Measurements from ENCODE around the gene NPVF. TPM values are rescaled to one million over a fixed set of nuclear protein-coding genes. Genes with fewer than 3 reads are reported as not detected.

Gene NPVF
- not detected for total RNA-seq

GRCh38 chr7:25228386-25228785 is at the start of gene NPVF:
TSS of gene NPVF (minus strand) at chr7:25228486. CDS start at chr7:25228439, 47 bp downstream.
- ATAC-seq (no peak), DNase-seq (no peak)
- CTCF ChIA-PET, result interaction anchor here (0.7 to 0.9 kb wide), 2 partner anchors 11 to 49 kb away, joined by 3 read pairs; no protein-coding TSS in a partner anchor
- Mint-ChIP-seq H3K36me3 (ENCODE audit: low read depth) (no peaks in the 10 kb centered on the region), H3K27ac (no peak within 1 kb of the TSS), H3K4me1 (ENCODE audit: low read depth) (no peaks in the 10 kb centered on the region), H3K4me3 (no peak within 1 kb of the TSS), H3K27me3 (ENCODE audit: low read depth) (peaks cover 30% of the 10 kb centered on the region), H3K9me3 (ENCODE audit: insufficient read depth) (no peaks in the 10 kb centered on the region)
- POLR2A ChIA-PET, result no interaction called here

- CTCF ChIA-PET, result interaction anchor here (1.7 kb wide), 1 partner anchor 13 kb away, joined by 6 read pairs; no protein-coding TSS in a partner anchor
- no peaks in the 10 kb centered on the region for H3K4me1 Mint-ChIP-seq (ENCODE audit: low read depth)
These were observed 44.0 kb upstream of the NPVF start for GRCh38 chr7:25272265-25272664.

GRCh38 chr7:25263337-25263736 is 35.1 kb upstream of the NPVF start:
- Mint-ChIP-seq H3K4me3 (no peak overlapping the region), H3K36me3 (ENCODE audit: low read depth) (no peaks in the 10 kb centered on the region), H3K9me3 (ENCODE audit: insufficient read depth) (no peaks in the 10 kb centered on the region), H3K27ac (no peak overlapping the region), H3K4me1 (ENCODE audit: low read depth) (peaks cover 24% of the 10 kb centered on the region), H3K27me3 (ENCODE audit: low read depth) (peaks cover 9% of the 10 kb centered on the region)
- CTCF ChIA-PET, result interaction anchor here (1.1 kb wide), 1 partner anchor 302 kb away, joined by 3 read pairs; no protein-coding TSS in a partner anchor
- ATAC-seq (no peak), DNase-seq (no peak)
- POLR2A ChIA-PET, result no interaction called here

More at GRCh38 chr7:25272265-25272664, 44.0 kb upstream of the NPVF start:
- Mint-ChIP-seq H3K9me3 (ENCODE audit: insufficient read depth) (no peaks in the 10 kb centered on the region), H3K27ac (no peak overlapping the region), H3K27me3 (ENCODE audit: low read depth) (peaks cover 7% of the 10 kb centered on the region), H3K36me3 (ENCODE audit: low read depth) (no peaks in the 10 kb centered on the region), H3K4me3 (no peak overlapping the region)
- POLR2A ChIA-PET, result no interaction called here
- ATAC-seq (no peak), DNase-seq (no peak)

- H3K27me3 Mint-ChIP-seq (ENCODE audit: low read depth), result peaks cover 12% of the 10 kb centered on the region
These were observed 34.3 kb upstream of the NPVF start for GRCh38 chr7:25262586-25262985.

GRCh38 chr7:25261545-25262140 is 33.4 kb upstream of the NPVF start:
- CTCF ChIA-PET, result interaction anchor here (0.8 to 8.2 kb wide), 8 partner anchors 12 to 593 kb away, joined by 3 to 162 read pairs (median 10); no protein-coding TSS in a partner anchor
- peaks cover 12% of the 10 kb centered on the region for H3K27me3 Mint-ChIP-seq (ENCODE audit: low read depth)
- H3K4me1 Mint-ChIP-seq (ENCODE audit: low read depth), result peaks cover 24% of the 10 kb centered on the region
- peak overlapping the region; percentile 35 for H3K27ac Mint-ChIP-seq
- DNase-seq, result no peak
- peak overlapping the region; percentile 13 for H3K4me3 Mint-ChIP-seq
- ATAC-seq, result no peak
- no peaks in the 10 kb centered on the region for H3K36me3 Mint-ChIP-seq (ENCODE audit: low read depth)
- POLR2A ChIA-PET, result no interaction called here
- no peaks in the 10 kb centered on the region for H3K9me3 Mint-ChIP-seq (ENCODE audit: insufficient read depth)

More at GRCh38 chr7:25262586-25262985, 34.3 kb upstream of the NPVF start:
- H3K27ac Mint-ChIP-seq, result no peak overlapping the region
- CTCF ChIA-PET, result interaction anchor here (1.1 to 8.2 kb wide), 3 partner anchors 128 to 304 kb away, joined by 3 to 162 read pairs (median 92); no protein-coding TSS in a partner anchor
- DNase-seq (no peak), ATAC-seq (no peak)
- POLR2A ChIA-PET, result no interaction called here
- H3K36me3 Mint-ChIP-seq (ENCODE audit: low read depth), result no peaks in the 10 kb centered on the region
- H3K4me3 Mint-ChIP-seq, result no peak overlapping the region
- H3K4me1 Mint-ChIP-seq (ENCODE audit: low read depth), result peaks cover 24% of the 10 kb centered on the region
- H3K9me3 Mint-ChIP-seq (ENCODE audit: insufficient read depth), result no peaks in the 10 kb centered on the region

- peak overlapping the region; percentile 30 for H3K4me3 Mint-ChIP-seq
- CTCF ChIA-PET, result interaction anchor here (0.8 to 8.2 kb wide), 8 partner anchors 12 to 593 kb away, joined by 3 to 162 read pairs (median 10); no protein-coding TSS in a partner anchor
- H3K27me3 Mint-ChIP-seq (ENCODE audit: low read depth), result peaks cover 12% of the 10 kb centered on the region
- H3K36me3 Mint-ChIP-seq (ENCODE audit: low read depth), result no peaks in the 10 kb centered on the region
- POLR2A ChIA-PET, result no interaction called here
- peaks cover 24% of the 10 kb centered on the region for H3K4me1 Mint-ChIP-seq (ENCODE audit: low read depth)
- DNase-seq, result peak; percentile 49
- ATAC-seq, result peak; percentile 78
- H3K9me3 Mint-ChIP-seq (ENCODE audit: insufficient read depth), result no peaks in the 10 kb centered on the region
- peak overlapping the region; percentile 35 for H3K27ac Mint-ChIP-seq
These were observed 32.7 kb upstream of the NPVF start for GRCh38 chr7:25260862-25261494.

- Mint-ChIP-seq H3K4me1 (ENCODE audit: low read depth) (peaks cover 24% of the 10 kb centered on the region), H3K27me3 (ENCODE audit: low read depth) (peaks cover 12% of the 10 kb centered on the region), H3K9me3 (ENCODE audit: insufficient read depth) (no peaks in the 10 kb centered on the region), H3K4me3 (no peak overlapping the region), H3K27ac (no peak overlapping the region), H3K36me3 (ENCODE audit: low read depth) (no peaks in the 10 kb centered on the region)
- ATAC-seq (peak; percentile 84), DNase-seq (peak; percentile 80)
- POLR2A ChIA-PET, result no interaction called here
- CTCF ChIA-PET, result interaction anchor here (0.6 to 8.2 kb wide), 29 partner anchors 9 to 595 kb away, joined by 3 to 162 read pairs (median 4); no protein-coding TSS in a partner anchor
These were observed 31.4 kb upstream of the NPVF start for GRCh38 chr7:25259487-25260243.

GRCh38 chr7:25256333-25256819 is 28.1 kb upstream of the NPVF start:
- no peak overlapping the region for H3K27ac Mint-ChIP-seq
- CTCF ChIA-PET, result interaction anchor here (0.5 to 8.2 kb wide), 5 partner anchors 134 to 592 kb away, joined by 3 to 162 read pairs (median 3); no protein-coding TSS in a partner anchor

GRCh38 chr7:25255611-25256332 is 27.5 kb upstream of the NPVF start:
- peaks cover 5% of the 10 kb centered on the region for H3K27me3 Mint-ChIP-seq (ENCODE audit: low read depth)
- POLR2A ChIA-PET, result interaction anchor here (1.2 kb wide), 1 partner anchor 310 kb away, joined by 3 read pairs; no protein-coding TSS in a partner anchor
- H3K4me1 Mint-ChIP-seq (ENCODE audit: low read depth), result peaks cover 12% of the 10 kb centered on the region
- no peak overlapping the region for H3K27ac Mint-ChIP-seq
- CTCF ChIA-PET, result interaction anchor here (1.0 to 8.2 kb wide), 6 partner anchors 39 to 596 kb away, joined by 3 to 162 read pairs (median 3); no protein-coding TSS in a partner anchor
- H3K9me3 Mint-ChIP-seq (ENCODE audit: insufficient read depth), result no peaks in the 10 kb centered on the region
- H3K36me3 Mint-ChIP-seq (ENCODE audit: low read depth), result no peaks in the 10 kb centered on the region
- DNase-seq (no peak), ATAC-seq (no peak)
- no peak overlapping the region for H3K4me3 Mint-ChIP-seq

More at GRCh38 chr7:25256333-25256819, 28.1 kb upstream of the NPVF start:
- H3K27me3 Mint-ChIP-seq (ENCODE audit: low read depth), result peaks cover 5% of the 10 kb centered on the region
- no peak overlapping the region for H3K4me3 Mint-ChIP-seq
- H3K36me3 Mint-ChIP-seq (ENCODE audit: low read depth), result no peaks in the 10 kb centered on the region
- DNase-seq, result no peak
- ATAC-seq, result no peak
- peaks cover 18% of the 10 kb centered on the region for H3K4me1 Mint-ChIP-seq (ENCODE audit: low read depth)
- POLR2A ChIA-PET, result interaction anchor here (1.2 kb wide), 1 partner anchor 309 kb away, joined by 3 read pairs; no protein-coding TSS in a partner anchor
- H3K9me3 Mint-ChIP-seq (ENCODE audit: insufficient read depth), result no peaks in the 10 kb centered on the region

- H3K4me3 Mint-ChIP-seq, result no peak overlapping the region
- POLR2A ChIA-PET, result no interaction called here
- DNase-seq (no peak), ATAC-seq (no peak)
- H3K36me3 Mint-ChIP-seq (ENCODE audit: low read depth), result no peaks in the 10 kb centered on the region
- peaks cover 2% of the 10 kb centered on the region for H3K4me1 Mint-ChIP-seq (ENCODE audit: low read depth)
- H3K27ac Mint-ChIP-seq, result no peak overlapping the region
- CTCF ChIA-PET, result interaction anchor here (1.0 to 8.2 kb wide), 4 partner anchors 38 to 597 kb away, joined by 3 to 162 read pairs (median 48); no protein-coding TSS in a partner anchor
- H3K9me3 Mint-ChIP-seq (ENCODE audit: insufficient read depth), result no peaks in the 10 kb centered on the region
- H3K27me3 Mint-ChIP-seq (ENCODE audit: low read depth), result peaks cover 5% of the 10 kb centered on the region
These were observed 26.3 kb upstream of the NPVF start for GRCh38 chr7:25254604-25255003.

GRCh38 chr7:25253714-25254113 is 25.4 kb upstream of the NPVF start:
- ChIA-PET POLR2A (no interaction called here), CTCF (no interaction called here)
- Mint-ChIP-seq H3K27ac (no peak overlapping the region), H3K36me3 (ENCODE audit: low read depth) (no peaks in the 10 kb centered on the region), H3K27me3 (ENCODE audit: low read depth) (peaks cover 5% of the 10 kb centered on the region), H3K4me3 (no peak overlapping the region), H3K4me1 (ENCODE audit: low read depth) (no peaks in the 10 kb centered on the region), H3K9me3 (ENCODE audit: insufficient read depth) (no peaks in the 10 kb centered on the region)
- DNase-seq, result no peak
- no peak for ATAC-seq
